WTC11 (cell line): ENCODE measurements around the gene CSKMT.
"Not testable (repeated sequence)": the region's sequence is repeated elsewhere in the genome, so short reads cannot be mapped to it uniquely, and the experiment has no call there.

Experiments used
- CREB1 ChIP-seq: sonication (generic); formaldehyde crosslinking; IDR thresholded peaks from 2 replicates; pipeline ENCODE4 v1.8.0; 2023; ENCODE audit warnings: mild to moderate bottlenecking, missing genetic modification reagents
- CTCF ChIP-seq: fragments of 200-600 bp; IDR thresholded peaks from 2 replicates; pipeline ENCODE4 v1.8.0; 2022; ENCODE audit warnings: antibody characterized with exemption
- ELF4 ChIP-seq: sonication (generic); formaldehyde crosslinking; IDR thresholded peaks from 2 replicates; pipeline ENCODE4 v1.8.1; 2022; ENCODE audit warnings: low read depth, mild to moderate bottlenecking, moderate library complexity, missing genetic modification reagents
- ESRRA ChIP-seq: sonication (generic); formaldehyde crosslinking; IDR thresholded peaks from 2 replicates; pipeline ENCODE4 v1.8.1; 2022; ENCODE audit warnings: mild to moderate bottlenecking, missing genetic modification reagents, borderline replicate concordance
- JUN ChIP-seq: sonication (generic); formaldehyde crosslinking; IDR thresholded peaks from 2 replicates; pipeline ENCODE4 v1.8.0; 2023; ENCODE audit warnings: mild to moderate bottlenecking, missing genetic modification reagents
- SOX15 ChIP-seq: fragments of 250-450 bp; sonication (Bioruptor Pico); IDR thresholded peaks from 2 replicates; pipeline ENCODE4 v1.9.0; 2021; ENCODE audit warnings: mild to moderate bottlenecking
- SP1 ChIP-seq: sonication (generic); formaldehyde crosslinking; conservative IDR thresholded peaks from 2 replicates; pipeline ENCODE4 v1.8.1; 2022; ENCODE audit warnings: missing genetic modification reagents
- ZNF138 ChIP-seq: sonication (generic); formaldehyde crosslinking; conservative IDR thresholded peaks from 2 replicates; pipeline ENCODE4 v1.8.1; 2022; ENCODE audit warnings: mild to moderate bottlenecking, moderate library complexity, missing genetic modification reagents
- TF ChIP-seq, protein P1 (sequence below): sonication (generic); formaldehyde crosslinking; IDR thresholded peaks from 2 replicates; pipeline ENCODE4 v1.8.0; 2023; ENCODE audit warnings: missing genetic modification reagents, mild to moderate bottlenecking, borderline replicate concordance

DNA sequence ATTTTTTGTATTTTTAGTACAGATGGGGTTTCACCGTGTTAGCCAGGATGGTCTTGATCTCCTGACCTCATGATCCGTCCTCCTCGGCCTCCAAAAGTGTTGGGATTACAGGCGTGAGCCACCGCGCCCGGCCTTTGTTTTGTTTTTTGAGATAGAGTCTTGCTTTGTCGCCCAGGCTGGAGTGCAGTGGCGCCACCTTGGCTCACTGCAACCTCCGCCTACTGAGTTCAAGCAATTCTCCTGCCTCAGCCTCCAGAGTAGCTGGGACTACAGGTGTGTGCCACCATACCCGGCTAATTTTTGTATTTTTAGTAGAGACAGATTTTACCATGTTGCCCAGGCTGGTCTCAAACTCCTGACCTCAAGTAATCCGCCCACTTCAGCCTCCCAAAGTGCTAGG is 14.8 kb upstream of the CSKMT start:
- TF ChIP-seq, protein P1, sequence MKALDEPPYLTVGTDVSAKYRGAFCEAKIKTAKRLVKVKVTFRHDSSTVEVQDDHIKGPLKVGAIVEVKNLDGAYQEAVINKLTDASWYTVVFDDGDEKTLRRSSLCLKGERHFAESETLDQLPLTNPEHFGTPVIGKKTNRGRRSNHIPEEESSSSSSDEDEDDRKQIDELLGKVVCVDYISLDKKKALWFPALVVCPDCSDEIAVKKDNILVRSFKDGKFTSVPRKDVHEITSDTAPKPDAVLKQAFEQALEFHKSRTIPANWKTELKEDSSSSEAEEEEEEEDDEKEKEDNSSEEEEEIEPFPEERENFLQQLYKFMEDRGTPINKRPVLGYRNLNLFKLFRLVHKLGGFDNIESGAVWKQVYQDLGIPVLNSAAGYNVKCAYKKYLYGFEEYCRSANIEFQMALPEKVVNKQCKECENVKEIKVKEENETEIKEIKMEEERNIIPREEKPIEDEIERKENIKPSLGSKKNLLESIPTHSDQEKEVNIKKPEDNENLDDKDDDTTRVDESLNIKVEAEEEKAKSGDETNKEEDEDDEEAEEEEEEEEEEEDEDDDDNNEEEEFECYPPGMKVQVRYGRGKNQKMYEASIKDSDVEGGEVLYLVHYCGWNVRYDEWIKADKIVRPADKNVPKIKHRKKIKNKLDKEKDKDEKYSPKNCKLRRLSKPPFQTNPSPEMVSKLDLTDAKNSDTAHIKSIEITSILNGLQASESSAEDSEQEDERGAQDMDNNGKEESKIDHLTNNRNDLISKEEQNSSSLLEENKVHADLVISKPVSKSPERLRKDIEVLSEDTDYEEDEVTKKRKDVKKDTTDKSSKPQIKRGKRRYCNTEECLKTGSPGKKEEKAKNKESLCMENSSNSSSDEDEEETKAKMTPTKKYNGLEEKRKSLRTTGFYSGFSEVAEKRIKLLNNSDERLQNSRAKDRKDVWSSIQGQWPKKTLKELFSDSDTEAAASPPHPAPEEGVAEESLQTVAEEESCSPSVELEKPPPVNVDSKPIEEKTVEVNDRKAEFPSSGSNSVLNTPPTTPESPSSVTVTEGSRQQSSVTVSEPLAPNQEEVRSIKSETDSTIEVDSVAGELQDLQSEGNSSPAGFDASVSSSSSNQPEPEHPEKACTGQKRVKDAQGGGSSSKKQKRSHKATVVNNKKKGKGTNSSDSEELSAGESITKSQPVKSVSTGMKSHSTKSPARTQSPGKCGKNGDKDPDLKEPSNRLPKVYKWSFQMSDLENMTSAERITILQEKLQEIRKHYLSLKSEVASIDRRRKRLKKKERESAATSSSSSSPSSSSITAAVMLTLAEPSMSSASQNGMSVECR (CRISPR knock-in tag) = not testable (repeated sequence)
- not testable (repeated sequence) for TF ChIP-seq CTCF; JUN; SP1 (CRISPR knock-in tag); ESRRA (CRISPR knock-in tag); SOX15; ELF4; CREB1 (CRISPR knock-in tag); ZNF138
